Prostate gland (tissue), 2 donors: ENCODE results near the gene APOA1. TPM values are rescaled to one million over a fixed set of nuclear protein-coding genes. Genes with fewer than 3 reads are reported as not detected.

Experiments used
- DNase-seq: peaks from one replicate; pipeline ENCODE4 v3.0.0-alpha.2; 2019; ENCODE audit warnings: low spot score
- H3K27ac ChIP-seq, 2 donors: fragments of 200-600 bp; sonication (generic); 2 replicates each; pipeline ENCODE4 v1.5.1; 2017 to 2019
- H3K27me3 ChIP-seq: fragments of 200-600 bp; sonication (generic); replicated peaks from 2 replicates; pipeline ENCODE4 v1.5.1; 2019; ENCODE audit not compliant: insufficient read depth
- H3K36me3 ChIP-seq, 2 donors: fragments of 200-600 bp; sonication (generic); 1 replicate in 1 of 2; 2 replicates in 1 of 2; pipeline versions ENCODE4 v1.5.1 to v1.8.1; 2017 to 2019
- H3K4me1 ChIP-seq: fragments of 200-600 bp; sonication (generic); replicated peaks from 2 replicates; pipeline ENCODE4 v1.5.1; 2019
- H3K4me3 ChIP-seq, 2 donors: fragments of 200-600 bp; sonication (generic); 2 replicates each; pipeline ENCODE4 v1.5.1; 2017 to 2019
- H3K9me3 ChIP-seq: fragments of 200-600 bp; sonication (generic); 2 replicates; pipeline ENCODE4 v1.5.1; 2017
- POLR2A ChIP-seq: fragments of 450-650 bp; IDR thresholded peaks from one replicate; pipeline ENCODE4 v1.6.1; 2016; ENCODE audit warnings: antibody characterized with exemption, mild to moderate bottlenecking
- POLR2AphosphoS5 ChIP-seq: sonication (generic); formaldehyde crosslinking; IDR thresholded peaks from one replicate; pipeline ENCODE4 v1.6.1; 2017; ENCODE audit warnings: antibody characterized with exemption
- WGBS: methylation state at CpG from one replicate; pipeline ENCODE4 v1.1.5; 2018; 5-methylcytosine and 5-hydroxymethylcytosine counted together
- intact Hi-C: fragments of 100-400 bp; cut with DNase I; formaldehyde crosslinking; loops from one replicate; pipeline ENCODE4 v1.14.2; 2022
- total RNA-seq, 2 donors: library from RNA; depleted of rRNA; stranded (reverse); fragments of >200 nt; gene quantifications; one replicate each; pipeline ENCODE4 v1.1.0, GENCODE V29; 2016
- TF ChIP-seq, protein P1 (sequence below), 4 experiments: fragments of 200-600 bp in 2 of 4; fragments of 450-650 bp in 2 of 4; sonication (generic) in 2 of 4; IDR thresholded peaks; 1 replicate in 3 of 4; 2 replicates in 1 of 4; pipeline ENCODE4 v1.5.1; 2016 to 2019; ENCODE audit warnings: antibody characterized with exemption in 4 of 4, mild to moderate bottlenecking in 2 of 4, moderate library complexity in 2 of 4

APOA1 gene
- total RNA-seq, 2 donors from 2014 or later: 2,058 TPM; not detected in 1

DNA sequence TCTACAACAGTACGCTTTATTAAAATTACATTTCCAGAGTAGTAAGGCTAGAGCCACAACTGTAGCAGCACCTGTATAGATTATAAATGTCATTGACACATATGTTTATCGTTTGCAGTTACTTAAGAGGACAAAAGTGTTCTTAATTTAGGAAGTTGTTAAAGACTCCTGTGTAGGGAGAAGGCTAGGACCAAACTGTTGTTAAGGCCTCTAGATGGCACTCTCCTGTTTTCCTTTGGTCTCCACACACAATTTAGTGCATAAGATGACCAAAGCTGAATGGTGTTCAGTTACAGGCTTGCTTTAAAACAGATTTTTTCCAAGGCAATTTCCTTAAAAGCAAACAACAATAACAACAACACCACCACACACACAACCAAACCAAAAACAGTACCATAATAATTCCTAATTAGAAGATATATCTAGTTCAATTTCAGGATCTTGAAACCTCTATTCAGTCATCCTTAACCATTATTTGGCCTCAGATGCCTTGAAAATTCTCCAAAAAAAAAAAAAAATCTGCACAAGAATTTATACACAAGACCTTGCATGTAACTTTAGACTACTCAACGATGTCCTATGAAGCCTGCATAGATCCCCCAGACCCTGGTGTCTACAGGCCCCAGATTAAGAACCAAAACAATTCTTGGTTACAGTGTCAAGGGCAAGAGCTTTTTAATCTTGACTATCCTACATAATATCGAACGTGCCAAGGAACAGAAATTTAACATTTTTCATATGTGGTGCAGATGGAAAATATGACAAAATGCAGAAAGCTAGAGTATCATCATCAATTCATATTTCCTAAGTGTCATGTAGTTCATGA, 42.6 kb upstream of the APOA1 start:
- DNase-seq: peak; percentile 26
- Histone ChIP-seq H3K9me3 (no peaks in the 10 kb centered on the region), H3K27me3 (no peaks in the 10 kb centered on the region), H3K4me3 (no peak overlapping the region), H3K27ac (no peak overlapping the region), H3K36me3 (no peaks in the 10 kb centered on the region), H3K4me1 (no peaks in the 10 kb centered on the region)
- TF ChIP-seq POLR2AphosphoS5 (peak; percentile 47), POLR2A (no peak)
- TF ChIP-seq, protein P1, sequence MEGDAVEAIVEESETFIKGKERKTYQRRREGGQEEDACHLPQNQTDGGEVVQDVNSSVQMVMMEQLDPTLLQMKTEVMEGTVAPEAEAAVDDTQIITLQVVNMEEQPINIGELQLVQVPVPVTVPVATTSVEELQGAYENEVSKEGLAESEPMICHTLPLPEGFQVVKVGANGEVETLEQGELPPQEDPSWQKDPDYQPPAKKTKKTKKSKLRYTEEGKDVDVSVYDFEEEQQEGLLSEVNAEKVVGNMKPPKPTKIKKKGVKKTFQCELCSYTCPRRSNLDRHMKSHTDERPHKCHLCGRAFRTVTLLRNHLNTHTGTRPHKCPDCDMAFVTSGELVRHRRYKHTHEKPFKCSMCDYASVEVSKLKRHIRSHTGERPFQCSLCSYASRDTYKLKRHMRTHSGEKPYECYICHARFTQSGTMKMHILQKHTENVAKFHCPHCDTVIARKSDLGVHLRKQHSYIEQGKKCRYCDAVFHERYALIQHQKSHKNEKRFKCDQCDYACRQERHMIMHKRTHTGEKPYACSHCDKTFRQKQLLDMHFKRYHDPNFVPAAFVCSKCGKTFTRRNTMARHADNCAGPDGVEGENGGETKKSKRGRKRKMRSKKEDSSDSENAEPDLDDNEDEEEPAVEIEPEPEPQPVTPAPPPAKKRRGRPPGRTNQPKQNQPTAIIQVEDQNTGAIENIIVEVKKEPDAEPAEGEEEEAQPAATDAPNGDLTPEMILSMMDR (IDR thresholded peaks at IDR 0.05): peak in 3 of 4 experiments; percentile 57 to 67 (median 62)
- intact Hi-C loops: loop anchor here (2.0 to 10.0 kb wide), 3 partner anchors 85 to 342 kb away; partner anchors contain the start of gene APOA5
- WGBS: 54% methylated on average over 5 of the region's 5 CpGs

DNA sequence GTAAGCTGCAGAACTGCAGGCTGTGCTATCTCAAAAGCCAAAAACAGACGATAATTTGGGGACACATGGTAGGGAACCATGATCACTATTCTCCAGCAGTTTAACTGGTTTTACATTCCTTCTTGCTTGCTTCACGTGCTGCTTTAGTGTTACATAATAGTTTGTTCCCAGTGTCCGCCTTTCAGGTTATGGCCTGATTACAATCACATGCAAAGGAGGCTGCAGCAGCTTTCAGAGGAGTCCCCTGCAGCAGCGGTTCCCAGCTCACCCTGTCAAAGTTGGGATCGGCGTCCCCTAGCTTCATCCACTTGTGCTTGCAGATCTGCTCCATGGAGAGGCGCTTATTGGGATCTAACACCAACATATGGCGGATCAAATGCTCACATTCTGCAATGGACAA, 39.2 kb upstream of the APOA1 start:
- no peak for DNase-seq
- intact Hi-C loops: loop anchor here (10.0 kb wide), 1 partner anchor 82 kb away; the partner anchor contains the start of gene APOA5
- Histone ChIP-seq H3K4me3 (no peak overlapping the region), H3K4me1 (no peaks in the 10 kb centered on the region), H3K36me3 (peaks cover 0 to 8% of the 10 kb centered on the region in 2 donors), H3K9me3 (no peaks in the 10 kb centered on the region), H3K27ac (no peak overlapping the region), H3K27me3 (no peaks in the 10 kb centered on the region)
- TF ChIP-seq POLR2A (no peak), POLR2AphosphoS5 (no peak)
- TF ChIP-seq, protein P1 (IDR thresholded peaks at IDR 0.05): no peak
- 75% methylated on average over 8 of the region's 8 CpGs for WGBS

DNA sequence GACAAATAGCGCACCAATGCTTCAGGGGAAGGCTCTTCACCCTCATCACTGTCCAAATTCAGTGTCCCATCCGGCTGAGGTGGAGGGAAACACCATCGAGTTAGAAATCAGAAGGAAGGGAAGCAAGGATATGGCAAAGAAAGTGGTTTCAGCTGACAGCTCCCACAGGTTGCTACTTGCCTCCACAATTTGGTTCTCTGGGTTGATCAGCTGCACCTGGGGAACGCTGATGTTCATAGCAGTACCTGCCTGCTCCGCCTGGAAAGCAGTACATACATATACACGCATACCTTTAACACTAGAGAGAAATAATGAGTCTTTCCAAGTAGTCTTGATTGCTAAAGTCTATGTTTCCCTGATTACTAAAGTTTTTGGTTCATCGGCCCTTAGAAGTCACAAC, 37.8 kb upstream of the APOA1 start:
- DNase-seq: no peak
- TF ChIP-seq POLR2AphosphoS5 (no peak), POLR2A (no peak)
- TF ChIP-seq, protein P1 (IDR thresholded peaks at IDR 0.05): no peak
- intact Hi-C loops: loop anchor here (10.0 kb wide), 1 partner anchor 80 kb away; the partner anchor contains the start of gene APOA5
- Histone ChIP-seq H3K27me3 (no peaks in the 10 kb centered on the region), H3K27ac (no peak overlapping the region), H3K9me3 (no peaks in the 10 kb centered on the region), H3K36me3 (peaks cover 0 to 8% of the 10 kb centered on the region in 2 donors), H3K4me3 (no peak overlapping the region), H3K4me1 (peaks cover 3% of the 10 kb centered on the region)
- WGBS: 90% methylated on average over 7 of the region's 7 CpGs

DNA sequence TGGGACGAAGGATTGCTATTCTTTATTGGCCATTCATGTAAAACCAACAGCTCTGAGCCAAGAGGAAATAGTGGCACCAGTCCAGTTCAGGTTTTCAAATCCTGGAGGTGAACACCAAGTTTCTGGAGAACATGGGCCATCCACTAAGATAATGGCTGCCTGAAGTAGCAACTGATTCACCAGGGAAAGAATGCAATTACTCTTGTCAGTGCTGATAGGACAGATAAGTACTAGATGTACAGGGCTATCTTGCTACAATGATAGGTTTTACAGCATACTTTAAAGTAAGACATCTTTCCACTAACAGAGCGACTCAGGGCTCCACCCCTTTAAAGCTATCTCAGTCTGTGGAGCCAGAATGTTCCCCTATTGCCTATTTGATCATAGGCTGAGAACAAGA, 36.8 kb upstream of the APOA1 start:
- intact Hi-C loops: loop anchor here (10.0 kb wide), 1 partner anchor 79 kb away; the partner anchor contains the start of gene APOA5
- peaks cover 7% of the 10 kb centered on the region for H3K4me1 ChIP-seq
- no peaks in the 10 kb centered on the region for H3K9me3 ChIP-seq
- no peak overlapping the region for H3K4me3 ChIP-seq
- H3K27ac ChIP-seq: no peak overlapping the region
- WGBS: 39% methylated on average over 2 of the region's 2 CpGs
- TF ChIP-seq POLR2A (no peak), POLR2AphosphoS5 (peak; percentile 14)
- TF ChIP-seq, protein P1 (IDR thresholded peaks at IDR 0.05): no peak
- no peak for DNase-seq
- peaks cover 0 to 8% of the 10 kb centered on the region in 2 donors for H3K36me3 ChIP-seq
- no peaks in the 10 kb centered on the region for H3K27me3 ChIP-seq
